Peyer's patch (tissue), 4 donors: ENCODE data around the gene TAAR2.

Experiments used
- CTCF ChIP-seq, 6 experiments: fragments of 450-650 bp in 4 of 6; fragments of 200-600 bp in 2 of 6; sonication (generic) in 1 of 6; IDR thresholded peaks; one replicate each; pipeline ENCODE4 v1.5.1; 2017 to 2019; ENCODE audit warnings: antibody characterized with exemption in 6 of 6, mild to moderate bottlenecking in 3 of 6, moderate library complexity in 1 of 6
- POLR2A ChIP-seq, 2 donors: fragments of 450-650 bp; IDR thresholded peaks; one replicate each; pipeline ENCODE4 v1.5.1; 2017; ENCODE audit warnings: antibody characterized with exemption in 2 of 2, mild to moderate bottlenecking in 2 of 2, moderate library complexity in 2 of 2

GRCh38 chr6:132587424-132587823 is 36.7 kb downstream of the TAAR2 start:
- TF ChIP-seq CTCF (IDR thresholded peaks at IDR 0.05) = no peak
- no peak for TF ChIP-seq POLR2A (IDR thresholded peaks at IDR 0.05)
